Measurements from ENCODE around the gene AK5. TPM values are rescaled to one million over a fixed set of nuclear protein-coding genes. Genes with fewer than 3 reads are reported as not detected.

The AK5 gene
- total and polyA plus RNA-seq, 5 donors from 2014 or later: 7.3 to 22.5 (median 9.7) TPM

DNA sequence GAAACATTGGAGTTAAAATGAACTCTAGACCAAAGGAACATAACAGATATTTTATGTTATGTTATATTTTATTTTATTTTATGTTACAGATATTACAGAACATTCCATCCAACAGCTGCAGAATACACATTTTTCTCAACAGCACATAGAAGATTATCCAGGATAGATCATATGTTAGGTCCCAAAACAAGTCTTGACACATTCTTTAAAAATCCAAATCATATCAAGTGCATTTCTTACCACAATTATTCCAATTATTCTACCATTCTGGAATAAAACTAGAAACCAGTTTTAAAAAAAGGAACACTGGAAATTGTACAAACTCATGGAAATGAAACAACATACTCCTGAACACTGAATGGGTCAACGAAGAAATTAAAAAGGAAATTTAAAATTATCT lies 31.7 kb upstream of the AK5 start:
- no peak overlapping the region for H3K4me3 Mint-ChIP-seq
- peaks cover 16% of the 10 kb centered on the region for H3K36me3 Mint-ChIP-seq
- no peaks in the 10 kb centered on the region for H3K27me3 Mint-ChIP-seq
- peaks cover 3 to 66% (median 26%) of the 10 kb centered on the region in 7 donors for H3K9me3 Mint-ChIP-seq
- Histone ChIP-seq H3K4me3 (ENCODE audit: low read depth, low read length) (no peak overlapping the region), H3K27me3 (ENCODE audit: control insufficient read depth, insufficient read depth, low read length) (peaks cover 3% of the 10 kb centered on the region), H3K36me3 (ENCODE audit: control insufficient read depth, insufficient read depth, low read length) (no peaks in the 10 kb centered on the region), H3K27ac (ENCODE audit: insufficient read depth, low read length, poor library complexity, severe bottlenecking) (no peak overlapping the region), H3K9me3 (ENCODE audit: control insufficient read depth in 2 of 2, low read length in 2 of 2) (peaks cover 38 to 53% of the 10 kb centered on the region in 2 experiments), H3K4me1 (ENCODE audit: control insufficient read depth, insufficient read depth, low read length, poor library complexity, severe bottlenecking) (no peaks in the 10 kb centered on the region)
- DNase-seq (no peak), ATAC-seq (ENCODE audit: low read depth in 2 of 2) (no peak)
- no peak overlapping the region for H3K27ac Mint-ChIP-seq
- peaks cover 0 to 14% (median 1%) of the 10 kb centered on the region in 4 donors for H3K4me1 Mint-ChIP-seq

DNA sequence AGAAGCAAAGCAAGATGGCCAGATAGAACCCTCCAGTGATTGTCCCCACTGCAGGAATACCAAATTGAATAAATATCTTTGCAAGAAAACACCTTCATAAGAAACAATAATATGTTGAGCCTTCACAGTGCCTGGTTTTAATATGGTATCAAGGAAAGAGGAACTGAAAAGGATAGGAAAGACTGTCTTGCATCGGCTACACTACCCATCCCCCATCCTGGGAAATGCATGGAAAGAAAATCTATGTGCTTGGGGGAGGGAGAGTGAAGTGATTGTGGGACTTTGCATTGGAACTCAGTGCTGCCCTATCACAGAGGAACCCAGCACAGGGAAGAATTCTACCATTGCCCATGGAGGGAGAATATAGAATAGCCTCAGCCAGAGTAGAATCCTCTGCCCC lies 28.6 kb upstream of the AK5 start:
- Mint-ChIP-seq H3K36me3 (peaks cover 16% of the 10 kb centered on the region), H3K27ac (no peak overlapping the region), H3K9me3 (peaks cover 3 to 71% (median 25%) of the 10 kb centered on the region in 7 donors), H3K4me3 (no peak overlapping the region), H3K27me3 (no peaks in the 10 kb centered on the region), H3K4me1 (peaks cover 0 to 14% (median 1%) of the 10 kb centered on the region in 4 donors)
- no peak for DNase-seq
- Histone ChIP-seq H3K4me1 (ENCODE audit: control insufficient read depth, insufficient read depth, low read length, poor library complexity, severe bottlenecking) (no peaks in the 10 kb centered on the region), H3K4me3 (ENCODE audit: low read depth, low read length) (no peak overlapping the region), H3K27ac (ENCODE audit: insufficient read depth, low read length, poor library complexity, severe bottlenecking) (no peak overlapping the region), H3K9me3 (ENCODE audit: control insufficient read depth in 2 of 2, low read length in 2 of 2) (peaks cover 38 to 44% of the 10 kb centered on the region in 2 experiments), H3K36me3 (ENCODE audit: control insufficient read depth, insufficient read depth, low read length) (no peaks in the 10 kb centered on the region), H3K27me3 (ENCODE audit: control insufficient read depth, insufficient read depth, low read length) (no peaks in the 10 kb centered on the region)
- no peak for ATAC-seq (ENCODE audit: low read depth in 2 of 2)

DNA sequence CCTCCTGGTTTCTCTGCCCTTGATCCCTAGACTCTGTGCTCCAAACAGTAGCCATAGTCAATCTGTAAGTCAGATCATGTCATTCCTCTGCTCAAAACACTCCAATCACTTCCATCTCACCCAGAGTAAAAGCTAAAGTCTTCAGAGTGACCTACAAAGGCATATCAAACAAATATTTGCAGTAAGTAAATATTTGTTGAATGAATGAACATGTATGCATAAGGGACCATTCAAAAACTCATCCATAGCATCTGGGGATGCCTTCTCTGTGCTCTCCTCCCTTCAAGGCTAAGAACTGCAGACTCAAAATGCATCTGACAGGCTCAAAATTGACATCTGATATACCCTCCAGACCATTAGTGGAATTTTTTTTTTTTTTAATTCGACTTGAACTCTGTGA lies 18.1 kb upstream of the AK5 start:
- H3K4me3 Mint-ChIP-seq: no peak overlapping the region
- peaks cover 0 to 8% (median under 1%) of the 10 kb centered on the region in 4 donors for H3K4me1 Mint-ChIP-seq
- H3K36me3 Mint-ChIP-seq: no peaks in the 10 kb centered on the region
- H3K9me3 Mint-ChIP-seq: peaks cover 0 to 3% (median 0%) of the 10 kb centered on the region in 7 donors
- no peak overlapping the region for H3K27ac ChIP-seq (ENCODE audit: insufficient read depth, low read length, poor library complexity, severe bottlenecking)
- H3K27me3 ChIP-seq (ENCODE audit: control insufficient read depth, insufficient read depth, low read length): no peaks in the 10 kb centered on the region
- no peak overlapping the region for H3K4me3 ChIP-seq (ENCODE audit: low read depth, low read length)
- DNase-seq (no peak), ATAC-seq (ENCODE audit: low read depth in 2 of 2) (no peak)
- H3K27me3 Mint-ChIP-seq: no peaks in the 10 kb centered on the region
- H3K36me3 ChIP-seq (ENCODE audit: control insufficient read depth, insufficient read depth, low read length): no peaks in the 10 kb centered on the region
- no peak overlapping the region for H3K27ac Mint-ChIP-seq
- no peaks in the 10 kb centered on the region for H3K9me3 ChIP-seq (ENCODE audit: control insufficient read depth in 2 of 2, low read length in 2 of 2)
- H3K4me1 ChIP-seq (ENCODE audit: control insufficient read depth, insufficient read depth, low read length, poor library complexity, severe bottlenecking): no peaks in the 10 kb centered on the region

DNA sequence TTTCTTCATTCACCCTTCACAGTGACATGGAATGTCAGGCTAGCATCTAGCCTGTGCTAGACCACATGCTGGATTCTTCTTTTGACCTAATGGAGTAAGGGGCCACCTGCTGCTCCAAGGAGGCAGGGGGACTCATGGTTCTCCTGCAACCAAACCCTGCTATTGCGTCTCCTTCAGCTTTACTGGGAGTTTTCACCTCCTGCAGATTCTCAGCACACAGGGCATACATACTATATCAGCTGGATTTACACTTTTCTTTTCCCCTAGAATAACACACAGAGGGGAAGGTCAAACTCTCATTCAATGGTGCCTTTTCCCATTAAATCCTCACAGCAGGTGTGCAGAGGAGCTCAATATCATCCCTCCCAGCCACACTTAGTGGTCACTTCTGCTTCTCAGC lies 16.6 kb upstream of the AK5 start:
- ATAC-seq (ENCODE audit: low read depth in 2 of 2): no peak
- Histone ChIP-seq H3K9me3 (ENCODE audit: control insufficient read depth in 2 of 2, low read length in 2 of 2) (no peaks in the 10 kb centered on the region), H3K4me1 (ENCODE audit: control insufficient read depth, insufficient read depth, low read length, poor library complexity, severe bottlenecking) (no peaks in the 10 kb centered on the region), H3K27ac (ENCODE audit: insufficient read depth, low read length, poor library complexity, severe bottlenecking) (no peak overlapping the region), H3K36me3 (ENCODE audit: control insufficient read depth, insufficient read depth, low read length) (no peaks in the 10 kb centered on the region), H3K4me3 (ENCODE audit: low read depth, low read length) (no peak overlapping the region), H3K27me3 (ENCODE audit: control insufficient read depth, insufficient read depth, low read length) (peaks cover 4% of the 10 kb centered on the region)
- Mint-ChIP-seq H3K9me3 (peaks cover 0 to 3% (median 0%) of the 10 kb centered on the region in 7 donors), H3K27me3 (peaks cover 6% of the 10 kb centered on the region), H3K4me1 (peaks cover 0 to 8% (median under 1%) of the 10 kb centered on the region in 4 donors), H3K4me3 (no peak overlapping the region), H3K27ac (no peak overlapping the region), H3K36me3 (no peaks in the 10 kb centered on the region)
- no peak for DNase-seq

DNA sequence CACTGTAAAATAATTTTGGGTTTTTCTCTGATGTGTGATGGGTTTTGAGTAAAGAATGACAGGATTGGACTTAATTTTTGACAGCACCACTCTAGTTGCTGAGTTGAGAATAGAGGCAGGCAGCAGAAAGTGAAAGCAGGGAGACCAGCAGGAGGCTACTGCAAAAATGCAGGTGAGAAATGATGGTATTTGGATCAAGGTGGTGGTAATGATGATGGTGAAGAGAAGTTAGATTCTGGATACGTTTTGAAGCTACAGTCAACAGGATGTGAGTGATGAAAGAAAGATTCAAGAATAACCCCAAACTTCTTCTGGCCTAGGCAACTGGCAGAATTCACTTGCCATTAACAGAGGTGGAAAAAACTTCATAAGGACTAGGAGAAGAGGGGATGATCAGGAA lies 14.8 kb upstream of the AK5 start:
- Mint-ChIP-seq H3K36me3 (no peaks in the 10 kb centered on the region), H3K9me3 (peaks cover 0 to 3% (median 0%) of the 10 kb centered on the region in 7 donors), H3K27me3 (peaks cover 6% of the 10 kb centered on the region), H3K4me1 (peaks cover 0 to 6% (median under 1%) of the 10 kb centered on the region in 4 donors), H3K4me3 (no peak overlapping the region), H3K27ac (no peak overlapping the region)
- H3K27me3 ChIP-seq (ENCODE audit: control insufficient read depth, insufficient read depth, low read length): peaks cover 4% of the 10 kb centered on the region
- no peak overlapping the region for H3K27ac ChIP-seq (ENCODE audit: insufficient read depth, low read length, poor library complexity, severe bottlenecking)
- no peak overlapping the region for H3K4me3 ChIP-seq (ENCODE audit: low read depth, low read length)
- no peaks in the 10 kb centered on the region for H3K36me3 ChIP-seq (ENCODE audit: control insufficient read depth, insufficient read depth, low read length)
- H3K4me1 ChIP-seq (ENCODE audit: control insufficient read depth, insufficient read depth, low read length, poor library complexity, severe bottlenecking): no peaks in the 10 kb centered on the region
- no peaks in the 10 kb centered on the region for H3K9me3 ChIP-seq (ENCODE audit: control insufficient read depth in 2 of 2, low read length in 2 of 2)
- peak; percentile 34 to 42 for ATAC-seq (ENCODE audit: low read depth in 2 of 2)
- DNase-seq: peak in 1 of 3 donors; percentile 25

DNA sequence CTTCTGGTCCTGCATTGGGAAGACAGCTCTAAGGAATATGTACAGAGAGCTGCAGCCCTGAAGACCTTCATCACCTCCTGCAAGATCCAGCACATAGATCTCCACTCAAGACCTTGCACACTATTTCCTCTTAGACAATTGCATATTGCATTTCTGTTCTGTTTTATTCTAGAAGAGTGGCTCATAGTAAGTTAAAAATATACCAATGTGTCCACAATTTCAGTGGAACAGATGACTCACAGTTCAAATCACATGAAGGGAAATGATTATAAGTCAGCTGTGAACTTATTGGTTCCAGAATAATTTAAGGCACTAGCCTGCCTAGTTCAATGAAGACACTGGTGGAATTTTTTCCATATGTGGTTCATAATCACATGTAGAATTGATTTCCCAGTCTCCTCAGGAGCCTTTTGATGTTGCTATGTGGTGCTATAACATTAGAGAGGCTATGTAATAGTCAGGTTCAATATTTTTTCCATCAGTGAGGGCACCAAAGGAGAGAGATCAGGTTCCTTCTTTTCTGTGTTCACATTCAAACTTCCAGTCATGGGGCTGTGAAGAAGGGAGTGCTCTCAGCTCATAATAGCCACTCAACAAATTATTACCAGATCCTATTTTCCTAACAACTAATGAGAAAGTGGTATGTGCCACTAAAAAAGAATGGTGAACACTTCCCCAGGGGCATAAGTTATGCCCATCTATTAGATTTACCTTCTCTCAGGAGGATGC lies 9.8 kb upstream of the AK5 start:
- H3K27ac Mint-ChIP-seq: no peak overlapping the region
- H3K9me3 Mint-ChIP-seq: peaks cover 0 to 2% (median 0%) of the 10 kb centered on the region in 7 donors
- no peak for ATAC-seq (ENCODE audit: low read depth in 2 of 2)
- Histone ChIP-seq H3K9me3 (ENCODE audit: control insufficient read depth in 2 of 2, low read length in 2 of 2) (no peaks in the 10 kb centered on the region), H3K4me1 (ENCODE audit: control insufficient read depth, insufficient read depth, low read length, poor library complexity, severe bottlenecking) (no peaks in the 10 kb centered on the region), H3K27ac (ENCODE audit: insufficient read depth, low read length, poor library complexity, severe bottlenecking) (no peak overlapping the region), H3K36me3 (ENCODE audit: control insufficient read depth, insufficient read depth, low read length) (no peaks in the 10 kb centered on the region), H3K27me3 (ENCODE audit: control insufficient read depth, insufficient read depth, low read length) (peaks cover 7% of the 10 kb centered on the region), H3K4me3 (ENCODE audit: low read depth, low read length) (no peak overlapping the region)
- H3K4me3 Mint-ChIP-seq: no peak overlapping the region
- DNase-seq: no peak
- H3K36me3 Mint-ChIP-seq: no peaks in the 10 kb centered on the region
- H3K4me1 Mint-ChIP-seq: peaks cover 0 to 2% (median 0%) of the 10 kb centered on the region in 4 donors
- H3K27me3 Mint-ChIP-seq: peaks cover 14% of the 10 kb centered on the region

DNA sequence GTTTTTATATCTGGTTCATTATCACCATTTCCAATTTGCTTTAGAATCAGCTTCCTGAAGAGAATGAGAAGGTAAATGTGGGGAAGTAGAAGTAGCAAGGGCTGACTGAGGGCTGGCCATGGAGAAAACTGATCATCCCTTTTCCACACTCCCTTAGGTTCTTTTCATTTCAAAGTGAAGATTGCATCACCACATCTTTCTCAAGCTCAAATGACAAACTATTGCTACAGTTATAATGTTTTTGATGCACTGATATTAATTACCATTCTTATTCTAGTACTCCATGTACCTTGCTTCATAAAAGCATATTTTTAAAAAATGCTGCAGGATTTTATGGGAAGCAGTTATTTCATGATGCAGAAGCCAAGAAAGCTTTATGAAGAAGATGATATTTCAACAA lies 7.9 kb upstream of the AK5 start:
- no peak overlapping the region for H3K4me3 ChIP-seq (ENCODE audit: low read depth, low read length)
- no peaks in the 10 kb centered on the region for H3K4me1 ChIP-seq (ENCODE audit: control insufficient read depth, insufficient read depth, low read length, poor library complexity, severe bottlenecking)
- Mint-ChIP-seq H3K4me1 (peaks cover 0 to 7% (median 0%) of the 10 kb centered on the region in 4 donors), H3K27ac (no peak overlapping the region), H3K9me3 (peaks cover 0 to 2% (median 0%) of the 10 kb centered on the region in 7 donors), H3K4me3 (no peak overlapping the region), H3K36me3 (no peaks in the 10 kb centered on the region), H3K27me3 (peaks cover 24% of the 10 kb centered on the region)
- DNase-seq (no peak), ATAC-seq (ENCODE audit: low read depth in 2 of 2) (no peak)
- no peak overlapping the region for H3K27ac ChIP-seq (ENCODE audit: insufficient read depth, low read length, poor library complexity, severe bottlenecking)
- H3K9me3 ChIP-seq (ENCODE audit: control insufficient read depth in 2 of 2, low read length in 2 of 2): no peaks in the 10 kb centered on the region
- H3K36me3 ChIP-seq (ENCODE audit: control insufficient read depth, insufficient read depth, low read length): no peaks in the 10 kb centered on the region
- peaks cover 7% of the 10 kb centered on the region for H3K27me3 ChIP-seq (ENCODE audit: control insufficient read depth, insufficient read depth, low read length)

DNA sequence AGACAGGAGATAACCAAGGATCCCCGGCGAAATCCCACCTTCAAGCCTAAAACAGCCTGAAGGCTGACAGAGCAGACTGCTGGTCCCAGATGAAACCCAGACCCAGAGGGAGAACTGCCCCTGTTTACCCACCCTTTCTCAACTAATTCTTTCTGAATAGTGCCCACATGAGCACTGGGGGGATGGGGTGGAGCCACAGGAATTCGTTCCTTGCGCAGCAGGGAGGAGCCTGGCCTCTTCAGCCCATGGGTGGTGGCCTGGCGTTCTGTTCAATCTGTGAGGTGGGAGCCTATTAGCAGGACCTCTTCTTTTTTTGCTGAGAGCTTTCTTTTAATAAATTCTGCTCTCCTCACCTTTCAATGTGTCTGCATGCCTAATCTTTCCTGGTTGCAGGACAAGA lies 6.6 kb upstream of the AK5 start:
- Histone ChIP-seq H3K36me3 (ENCODE audit: control insufficient read depth, insufficient read depth, low read length) (no peaks in the 10 kb centered on the region), H3K27me3 (ENCODE audit: control insufficient read depth, insufficient read depth, low read length) (peaks cover 5% of the 10 kb centered on the region), H3K27ac (ENCODE audit: insufficient read depth, low read length, poor library complexity, severe bottlenecking) (no peak overlapping the region), H3K9me3 (ENCODE audit: control insufficient read depth in 2 of 2, low read length in 2 of 2) (no peaks in the 10 kb centered on the region), H3K4me1 (ENCODE audit: control insufficient read depth, insufficient read depth, low read length, poor library complexity, severe bottlenecking) (peaks cover 6% of the 10 kb centered on the region), H3K4me3 (ENCODE audit: low read depth, low read length) (no peak overlapping the region)
- peaks cover 19% of the 10 kb centered on the region for H3K27me3 Mint-ChIP-seq
- DNase-seq (no peak), ATAC-seq (ENCODE audit: low read depth in 2 of 2) (no peak)
- no peak overlapping the region for H3K4me3 Mint-ChIP-seq
- peaks cover 0 to 2% (median 0%) of the 10 kb centered on the region in 7 donors for H3K9me3 Mint-ChIP-seq
- peaks cover 7 to 17% (median 9%) of the 10 kb centered on the region in 4 donors for H3K4me1 Mint-ChIP-seq
- no peak overlapping the region for H3K27ac Mint-ChIP-seq
- no peaks in the 10 kb centered on the region for H3K36me3 Mint-ChIP-seq
